ENCODE data around the gene ARFGEF2. TPM values are rescaled to one million over a fixed set of nuclear protein-coding genes. Genes with fewer than 3 reads are reported as not detected.

The ARFGEF2 gene
- total and polyA plus RNA-seq, 4 donors = 7.4 to 35.1 (median 20.1) TPM

DNA sequence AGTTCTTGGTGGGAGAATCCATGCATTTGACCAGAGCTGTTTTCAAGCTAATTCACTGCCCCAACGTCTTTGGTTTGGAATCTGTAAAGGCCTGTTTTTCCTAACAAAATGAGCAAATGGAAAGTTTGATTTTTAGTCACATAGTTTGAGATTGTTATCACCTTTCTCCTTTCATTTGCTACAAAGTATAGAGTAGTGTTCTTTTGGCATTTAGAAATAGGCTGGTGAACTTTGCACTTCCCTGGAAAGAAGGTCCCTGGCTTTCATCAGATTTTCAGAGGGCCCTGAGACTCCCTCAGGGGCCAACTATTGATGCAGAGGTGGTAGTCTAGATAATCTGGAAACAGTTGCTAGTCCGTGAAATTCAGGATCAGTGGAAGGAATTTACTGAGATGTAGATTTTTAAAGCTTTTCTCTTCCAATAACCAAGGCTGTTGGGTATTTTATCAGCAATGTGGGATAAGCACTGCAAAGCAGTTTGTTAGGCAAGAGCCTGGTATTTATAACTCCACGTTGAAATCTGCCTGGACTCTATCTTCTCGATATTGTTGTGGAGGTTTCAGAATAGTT, 1.7 kb downstream of the ARFGEF2 start:
- 57 to 66% methylated on average over 4 of the region's 4 CpGs for WGBS, 2 donors
- no peak overlapping the region for H3K4me3 ChIP-seq
- peak overlapping the region in 1 of 2 donors; percentile 96 for H3K27ac ChIP-seq (ENCODE audit: low read depth in 1 of 2, low read length in 1 of 2)
- ATAC-seq (ENCODE audit: insufficient read depth, low FRiP score) = no peak
- peaks cover 0 to 17% (median 0%) of the 10 kb centered on the region in 5 donors for H3K4me1 ChIP-seq (ENCODE audit: control insufficient read depth in 5 of 5, insufficient read depth in 5 of 5, low read length in 5 of 5)
- H3K9ac ChIP-seq (ENCODE audit: insufficient read depth in 1 of 2, low read length in 2 of 2) = no peak overlapping the region
- H3K36me3 ChIP-seq (ENCODE audit: control insufficient read depth in 4 of 4, insufficient read depth in 4 of 4, low read length in 4 of 4) = no peaks in the 10 kb centered on the region
- TF ChIP-seq, protein P1, sequence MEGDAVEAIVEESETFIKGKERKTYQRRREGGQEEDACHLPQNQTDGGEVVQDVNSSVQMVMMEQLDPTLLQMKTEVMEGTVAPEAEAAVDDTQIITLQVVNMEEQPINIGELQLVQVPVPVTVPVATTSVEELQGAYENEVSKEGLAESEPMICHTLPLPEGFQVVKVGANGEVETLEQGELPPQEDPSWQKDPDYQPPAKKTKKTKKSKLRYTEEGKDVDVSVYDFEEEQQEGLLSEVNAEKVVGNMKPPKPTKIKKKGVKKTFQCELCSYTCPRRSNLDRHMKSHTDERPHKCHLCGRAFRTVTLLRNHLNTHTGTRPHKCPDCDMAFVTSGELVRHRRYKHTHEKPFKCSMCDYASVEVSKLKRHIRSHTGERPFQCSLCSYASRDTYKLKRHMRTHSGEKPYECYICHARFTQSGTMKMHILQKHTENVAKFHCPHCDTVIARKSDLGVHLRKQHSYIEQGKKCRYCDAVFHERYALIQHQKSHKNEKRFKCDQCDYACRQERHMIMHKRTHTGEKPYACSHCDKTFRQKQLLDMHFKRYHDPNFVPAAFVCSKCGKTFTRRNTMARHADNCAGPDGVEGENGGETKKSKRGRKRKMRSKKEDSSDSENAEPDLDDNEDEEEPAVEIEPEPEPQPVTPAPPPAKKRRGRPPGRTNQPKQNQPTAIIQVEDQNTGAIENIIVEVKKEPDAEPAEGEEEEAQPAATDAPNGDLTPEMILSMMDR (IDR thresholded peaks at IDR 0.05; ENCODE audit: control extremely low read depth, extremely low read depth) = no peak
- DNase-seq = no peak
- H3K9me3 ChIP-seq (ENCODE audit: control insufficient read depth in 4 of 4, insufficient read depth in 3 of 4, low read length in 3 of 4) = no peaks in the 10 kb centered on the region
- H3K27me3 ChIP-seq (ENCODE audit: control insufficient read depth in 3 of 3, insufficient read depth in 3 of 3, low read length in 2 of 3) = no peaks in the 10 kb centered on the region

DNA sequence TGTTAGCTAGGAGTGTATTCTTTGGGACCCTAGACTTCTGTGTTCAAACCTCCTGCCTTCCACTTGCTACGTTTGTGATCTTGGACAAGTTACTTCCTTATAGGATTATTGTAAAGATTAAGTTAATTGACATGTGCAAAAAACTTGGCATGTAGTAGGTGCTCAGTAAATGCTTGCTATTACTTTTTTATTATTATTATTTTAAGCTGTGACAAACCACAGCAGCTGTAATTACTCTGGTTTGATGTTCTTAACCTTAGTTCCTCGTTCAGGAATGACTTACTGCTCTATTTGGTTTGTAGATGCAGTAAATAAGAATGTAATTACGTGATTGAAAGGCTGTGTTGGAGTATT, 3.2 kb downstream of the ARFGEF2 start:
- H3K9ac ChIP-seq (ENCODE audit: insufficient read depth in 1 of 2, low read length in 2 of 2) = no peak overlapping the region
- no peak overlapping the region for H3K27ac ChIP-seq (ENCODE audit: low read depth in 1 of 2, low read length in 1 of 2)
- ATAC-seq (ENCODE audit: insufficient read depth, low FRiP score) = no peak
- no peaks in the 10 kb centered on the region for H3K9me3 ChIP-seq (ENCODE audit: control insufficient read depth in 4 of 4, insufficient read depth in 3 of 4, low read length in 3 of 4)
- TF ChIP-seq, protein P1 (IDR thresholded peaks at IDR 0.05; ENCODE audit: control extremely low read depth, extremely low read depth) = no peak
- peaks cover 0 to 17% (median 2%) of the 10 kb centered on the region in 5 donors for H3K4me1 ChIP-seq (ENCODE audit: control insufficient read depth in 5 of 5, insufficient read depth in 5 of 5, low read length in 5 of 5)
- no peak for DNase-seq
- no peaks in the 10 kb centered on the region for H3K36me3 ChIP-seq (ENCODE audit: control insufficient read depth in 4 of 4, insufficient read depth in 4 of 4, low read length in 4 of 4)
- no peaks in the 10 kb centered on the region for H3K27me3 ChIP-seq (ENCODE audit: control insufficient read depth in 3 of 3, insufficient read depth in 3 of 3, low read length in 2 of 3)
- H3K4me3 ChIP-seq = no peak overlapping the region
- 45 to 61% methylated on average over 3 of the region's 3 CpGs for WGBS, 2 donors

DNA sequence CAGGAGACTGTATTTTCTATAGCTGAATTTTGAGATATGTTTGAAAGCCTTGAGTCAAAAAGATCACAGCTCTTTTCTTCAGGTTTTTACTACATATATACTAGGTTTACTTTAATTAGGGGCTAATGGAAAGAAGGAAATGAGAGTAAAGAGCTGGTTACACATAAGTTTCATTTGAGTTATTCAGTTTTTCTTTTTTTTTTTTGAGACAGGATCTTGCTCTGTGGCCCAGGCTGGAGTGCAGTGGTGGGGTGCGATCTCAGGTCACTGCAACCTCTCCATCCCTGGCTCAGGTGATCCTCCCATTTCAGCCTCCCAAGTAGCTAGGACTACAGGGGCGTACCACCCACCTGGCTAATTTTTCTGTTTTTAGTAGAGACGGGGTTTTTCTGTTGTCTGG, 4.8 kb downstream of the ARFGEF2 start:
- TF ChIP-seq, protein P1 (IDR thresholded peaks at IDR 0.05; ENCODE audit: control extremely low read depth, extremely low read depth) = no peak
- Histone ChIP-seq H3K36me3 (ENCODE audit: control insufficient read depth in 4 of 4, insufficient read depth in 4 of 4, low read length in 4 of 4) (no peaks in the 10 kb centered on the region), H3K9me3 (ENCODE audit: control insufficient read depth in 4 of 4, insufficient read depth in 3 of 4, low read length in 3 of 4) (no peaks in the 10 kb centered on the region), H3K9ac (ENCODE audit: insufficient read depth in 1 of 2, low read length in 2 of 2) (no peak overlapping the region), H3K4me1 (ENCODE audit: control insufficient read depth in 5 of 5, insufficient read depth in 5 of 5, low read length in 5 of 5) (peaks cover 0 to 13% (median 10%) of the 10 kb centered on the region in 5 donors), H3K4me3 (no peak overlapping the region), H3K27me3 (ENCODE audit: control insufficient read depth in 3 of 3, insufficient read depth in 3 of 3, low read length in 2 of 3) (no peaks in the 10 kb centered on the region), H3K27ac (ENCODE audit: low read depth in 1 of 2, low read length in 1 of 2) (no peak overlapping the region)
- no peak for ATAC-seq (ENCODE audit: insufficient read depth, low FRiP score)
- 95 to 96% methylated on average over 3 of the region's 3 CpGs for WGBS, 2 donors
- no peak for DNase-seq

DNA sequence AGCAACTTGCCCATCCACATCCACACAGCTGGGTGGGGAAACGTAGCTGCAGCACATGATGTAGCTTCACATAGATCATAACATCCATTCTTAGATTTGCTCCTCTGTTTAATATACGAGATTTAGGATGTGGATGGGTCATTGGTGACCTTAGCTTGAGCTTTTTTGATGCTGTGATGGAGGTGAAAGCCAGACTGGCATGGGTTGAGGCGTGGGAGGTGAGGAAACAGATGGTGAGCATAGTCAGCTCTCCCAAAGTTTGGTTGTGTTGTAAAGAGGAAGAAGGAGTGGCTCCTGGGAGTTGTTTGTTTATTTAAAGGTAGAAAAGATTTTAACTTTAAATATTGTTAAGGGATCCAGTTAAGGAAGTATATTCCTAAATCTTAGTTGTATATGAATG, 5.3 kb downstream of the ARFGEF2 start:
- Histone ChIP-seq H3K4me1 (ENCODE audit: control insufficient read depth in 5 of 5, insufficient read depth in 5 of 5, low read length in 5 of 5) (peaks cover 0 to 16% (median 10%) of the 10 kb centered on the region in 5 donors), H3K27me3 (ENCODE audit: control insufficient read depth in 3 of 3, insufficient read depth in 3 of 3, low read length in 2 of 3) (no peaks in the 10 kb centered on the region), H3K4me3 (no peak overlapping the region), H3K36me3 (ENCODE audit: control insufficient read depth in 4 of 4, insufficient read depth in 4 of 4, low read length in 4 of 4) (no peaks in the 10 kb centered on the region), H3K9me3 (ENCODE audit: control insufficient read depth in 4 of 4, insufficient read depth in 3 of 4, low read length in 3 of 4) (no peaks in the 10 kb centered on the region), H3K9ac (ENCODE audit: insufficient read depth in 1 of 2, low read length in 2 of 2) (no peak overlapping the region), H3K27ac (ENCODE audit: low read depth in 1 of 2, low read length in 1 of 2) (peak overlapping the region in 1 of 2 donors; percentile 2)
- WGBS, 2 donors = 61% methylated on average over 3 of the region's 3 CpGs
- TF ChIP-seq, protein P1 (IDR thresholded peaks at IDR 0.05; ENCODE audit: control extremely low read depth, extremely low read depth) = no peak
- DNase-seq (no peak), ATAC-seq (ENCODE audit: insufficient read depth, low FRiP score) (no peak)

Data from lung (tissue), 12 donors.